Esophagus squamous epithelium (tissue), 4 donors: ENCODE measurements around the gene NCBP3.

Experiments
- CTCF ChIP-seq, 6 experiments: fragments of 450-650 bp in 4 of 6; fragments of 200-600 bp in 2 of 6; sonication (generic) in 2 of 6; IDR thresholded peaks; one replicate each; pipeline ENCODE4 v1.5.1; 2016 to 2019; ENCODE audit warnings: antibody characterized with exemption in 6 of 6, mild to moderate bottlenecking in 4 of 6, moderate library complexity in 4 of 6
- POLR2A ChIP-seq, 4 donors: fragments of 450-650 bp; IDR thresholded peaks; one replicate each; pipeline ENCODE4 v1.6.1; 2017; ENCODE audit warnings: antibody characterized with exemption in 4 of 4, mild to moderate bottlenecking in 4 of 4, moderate library complexity in 3 of 4

GRCh38 chr17:3894911-3895343, 48.9 kb upstream of the NCBP3 start:
- TF ChIP-seq CTCF (IDR thresholded peaks at IDR 0.05): no peak
- TF ChIP-seq POLR2A (IDR thresholded peaks at IDR 0.05): no peak
